NCI-H2227 (cell line): ENCODE results near the gene TNRC18.
"Not testable (repeated sequence)": the region's sequence is repeated elsewhere in the genome, so short reads cannot be mapped to it uniquely, and the experiment has no call there.

ENCODE experiments used
- DNase-seq: peaks from one replicate; lab custom pipeline; 2025; ENCODE audit not compliant: unreplicated experiment; lab: John Stamatoyannopoulos, UW

The TNRC18 gene

DNA sequence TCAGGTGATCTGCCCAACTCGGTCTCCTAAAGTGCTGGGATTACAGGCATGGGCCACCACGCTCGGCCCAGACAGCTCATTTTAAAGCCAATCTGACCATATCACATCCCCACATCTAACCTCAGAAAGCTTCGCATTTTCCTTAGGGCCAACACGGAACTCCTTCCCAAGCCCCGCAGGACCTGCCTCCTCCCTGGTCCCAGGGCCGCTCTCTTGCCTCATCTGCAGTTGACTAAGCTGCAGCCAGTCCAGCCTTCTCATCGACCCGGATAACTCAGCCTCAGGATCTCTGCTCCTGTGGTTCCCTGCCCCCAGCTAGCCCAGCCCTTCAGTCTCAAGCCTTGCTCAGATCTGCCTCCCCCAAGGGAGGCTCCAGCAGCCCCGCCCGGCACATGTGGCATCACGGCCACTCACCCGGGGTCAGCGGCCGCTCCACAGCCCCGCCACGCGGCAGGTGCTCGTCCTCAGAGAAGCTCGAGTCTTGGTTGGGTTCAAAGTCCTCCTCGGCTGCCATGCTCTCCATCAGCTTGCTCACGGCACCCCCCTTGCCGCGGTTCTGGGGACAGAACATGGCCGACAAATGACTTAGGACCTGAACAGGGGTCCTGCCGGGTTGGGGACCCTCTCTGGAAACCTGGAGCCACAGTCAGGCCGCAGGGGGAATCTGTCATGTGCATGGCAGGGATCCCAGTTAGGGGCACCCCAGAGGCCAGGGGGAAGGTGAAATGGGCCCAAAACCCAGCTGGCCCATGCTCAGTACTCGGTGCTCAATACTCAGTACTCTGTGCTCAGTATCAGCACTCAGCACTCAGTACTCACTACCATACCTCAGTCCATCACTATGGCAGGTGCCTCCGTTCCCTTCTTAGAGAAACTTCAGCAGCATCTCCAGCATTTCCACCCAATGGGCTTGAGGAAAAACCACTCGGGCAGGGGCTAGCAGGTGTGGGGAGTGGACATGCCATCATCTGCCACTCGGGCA lies 99.5 kb downstream of the TNRC18 start:
- not testable (repeated sequence) for DNase-seq

DNA sequence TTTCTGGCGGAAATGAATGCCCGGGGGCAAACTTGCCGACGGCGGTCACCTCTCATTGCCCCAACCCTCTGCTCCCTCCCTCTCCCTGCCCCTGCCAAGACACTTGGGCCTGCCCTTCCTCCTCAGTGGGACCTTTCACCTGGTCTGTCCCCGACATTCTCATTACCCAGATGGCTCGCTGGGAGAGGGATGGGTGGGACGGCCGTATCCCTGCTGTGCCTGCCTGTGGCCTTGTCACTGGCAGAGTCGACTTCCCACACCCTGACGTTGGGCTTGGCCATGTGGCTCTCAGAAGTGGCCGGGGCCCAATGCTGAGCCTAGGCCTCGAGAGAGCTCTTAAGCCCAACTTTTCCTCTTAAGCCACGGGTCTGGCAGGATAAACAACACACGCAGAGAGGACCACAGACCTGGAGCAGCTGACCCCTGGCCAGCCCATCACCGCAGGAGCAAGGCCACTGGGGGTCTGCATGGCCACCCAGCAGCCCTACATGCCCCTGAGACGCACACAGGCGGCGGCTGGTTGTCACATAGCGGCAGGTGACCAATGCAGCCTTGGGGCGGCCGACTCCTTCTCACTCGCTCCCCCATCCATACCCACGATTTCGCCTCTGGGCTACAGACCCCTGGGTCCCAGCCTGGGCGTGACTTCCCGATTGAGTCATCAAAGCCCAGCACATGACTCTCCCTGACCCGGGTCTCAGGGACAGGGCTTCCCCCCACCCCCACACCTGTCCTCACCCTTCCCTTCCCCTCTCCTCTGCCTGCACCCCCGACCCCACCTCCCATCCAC lies 100.8 kb downstream of the TNRC18 start:
- no peak for DNase-seq

DNA sequence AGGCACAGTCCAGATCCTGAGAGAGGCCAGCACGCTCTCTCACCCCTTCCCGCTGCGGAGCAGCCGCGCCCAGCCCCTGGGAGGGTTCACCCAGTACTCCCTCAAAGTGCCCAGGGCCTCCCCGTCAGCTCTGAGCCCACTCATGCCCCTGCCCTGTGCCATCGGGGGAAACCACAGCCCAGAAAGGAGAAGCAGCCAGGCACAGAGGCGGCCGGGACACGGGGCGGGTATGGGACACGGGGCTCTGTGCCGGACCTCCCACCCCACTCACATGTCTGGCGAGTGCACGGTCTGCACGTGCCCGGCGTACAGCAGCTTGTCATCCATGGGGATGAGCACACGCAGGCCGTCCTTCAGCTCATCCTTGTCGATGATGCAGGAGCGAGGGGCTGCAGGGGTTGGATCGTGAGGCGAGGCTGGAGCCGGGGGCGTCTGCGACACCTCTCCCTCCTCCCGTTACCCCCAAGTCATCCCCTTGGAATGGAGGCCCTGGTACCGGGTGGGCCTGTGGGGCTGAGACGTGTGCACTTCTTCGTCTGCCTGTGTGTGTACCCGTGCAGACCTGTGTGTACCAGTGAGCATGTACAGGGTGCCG lies 102.7 kb downstream of the TNRC18 start:
- DNase-seq = no peak

DNA sequence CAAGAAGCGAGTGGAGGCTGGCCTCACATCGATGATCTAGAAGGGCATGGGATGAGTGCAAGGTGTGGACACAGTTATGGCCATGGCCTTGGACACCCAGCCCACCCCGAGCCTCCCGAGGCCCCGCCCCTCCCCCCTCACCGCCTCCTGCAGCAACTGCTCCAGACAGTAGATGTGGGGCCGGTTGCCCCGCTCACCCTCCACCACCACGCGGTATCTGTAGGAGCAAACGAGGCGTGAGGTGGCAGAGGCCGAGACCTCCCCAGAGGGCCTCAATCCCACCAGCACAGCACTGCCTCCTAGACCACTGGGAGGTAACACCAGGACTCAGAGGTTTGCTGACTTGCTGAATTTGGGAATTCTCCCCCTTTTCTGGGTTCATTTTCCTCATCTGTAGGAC lies 103.2 kb downstream of the TNRC18 start:
- no peak for DNase-seq

DNA sequence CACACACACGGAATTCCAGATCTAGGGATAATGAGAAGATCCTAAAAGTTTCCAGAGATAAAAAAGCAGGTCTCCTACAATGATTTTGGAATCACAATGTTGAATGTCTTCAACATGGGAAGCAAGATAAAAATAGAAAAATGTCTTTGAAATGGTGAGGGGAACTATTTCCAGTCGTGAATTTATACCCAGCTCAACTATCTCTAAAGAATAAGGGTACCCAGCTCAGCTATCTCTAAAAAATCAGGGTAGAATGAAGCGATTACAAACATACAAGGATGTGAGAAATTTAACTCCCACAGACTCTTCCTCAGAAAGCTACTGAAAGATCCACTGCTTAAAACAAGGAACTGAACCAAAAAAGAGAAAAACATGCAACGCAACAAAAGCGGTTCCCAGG lies 105.0 kb downstream of the TNRC18 start:
- not testable (repeated sequence) for DNase-seq

DNA sequence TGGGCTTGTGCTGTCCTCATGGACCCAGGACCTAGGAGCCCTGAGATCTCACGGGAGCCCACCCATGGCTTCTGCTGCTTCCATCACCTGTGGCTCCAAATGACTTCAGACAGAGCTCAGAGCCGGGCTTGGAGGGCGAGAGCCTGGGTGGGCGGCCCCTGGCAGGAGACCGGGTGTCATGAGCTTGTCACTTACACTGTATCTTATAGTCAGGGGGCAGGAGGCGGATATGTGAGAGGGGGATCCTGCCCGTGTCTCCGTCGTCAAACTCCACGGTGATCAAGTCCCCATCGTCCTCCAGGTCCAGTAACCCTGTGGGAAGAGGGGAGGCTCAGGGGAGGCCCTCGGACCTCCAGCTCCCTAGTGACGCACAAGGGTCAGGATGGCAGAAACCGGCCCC lies 107.9 kb downstream of the TNRC18 start:
- no peak for DNase-seq

DNA sequence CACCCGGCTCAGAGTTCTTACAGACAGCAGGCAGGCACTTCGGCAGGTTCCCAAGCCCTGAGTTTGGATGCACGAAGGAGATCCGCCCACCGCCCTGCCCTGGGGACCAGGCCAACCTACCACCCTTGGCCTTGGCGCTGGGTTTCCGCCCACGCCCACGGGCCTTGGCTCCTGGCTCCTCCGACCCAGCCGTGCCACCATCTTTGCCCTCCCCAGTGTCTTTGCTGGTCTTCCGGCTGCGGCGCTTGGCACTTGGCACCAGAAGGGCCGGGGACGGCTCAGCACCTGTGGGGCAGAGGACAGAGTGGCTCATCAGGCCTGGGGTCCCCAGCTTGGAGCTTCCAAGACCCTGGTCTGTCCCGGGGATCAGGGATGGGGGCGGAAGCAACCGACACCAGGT lies 108.8 kb downstream of the TNRC18 start:
- DNase-seq = no peak

DNA sequence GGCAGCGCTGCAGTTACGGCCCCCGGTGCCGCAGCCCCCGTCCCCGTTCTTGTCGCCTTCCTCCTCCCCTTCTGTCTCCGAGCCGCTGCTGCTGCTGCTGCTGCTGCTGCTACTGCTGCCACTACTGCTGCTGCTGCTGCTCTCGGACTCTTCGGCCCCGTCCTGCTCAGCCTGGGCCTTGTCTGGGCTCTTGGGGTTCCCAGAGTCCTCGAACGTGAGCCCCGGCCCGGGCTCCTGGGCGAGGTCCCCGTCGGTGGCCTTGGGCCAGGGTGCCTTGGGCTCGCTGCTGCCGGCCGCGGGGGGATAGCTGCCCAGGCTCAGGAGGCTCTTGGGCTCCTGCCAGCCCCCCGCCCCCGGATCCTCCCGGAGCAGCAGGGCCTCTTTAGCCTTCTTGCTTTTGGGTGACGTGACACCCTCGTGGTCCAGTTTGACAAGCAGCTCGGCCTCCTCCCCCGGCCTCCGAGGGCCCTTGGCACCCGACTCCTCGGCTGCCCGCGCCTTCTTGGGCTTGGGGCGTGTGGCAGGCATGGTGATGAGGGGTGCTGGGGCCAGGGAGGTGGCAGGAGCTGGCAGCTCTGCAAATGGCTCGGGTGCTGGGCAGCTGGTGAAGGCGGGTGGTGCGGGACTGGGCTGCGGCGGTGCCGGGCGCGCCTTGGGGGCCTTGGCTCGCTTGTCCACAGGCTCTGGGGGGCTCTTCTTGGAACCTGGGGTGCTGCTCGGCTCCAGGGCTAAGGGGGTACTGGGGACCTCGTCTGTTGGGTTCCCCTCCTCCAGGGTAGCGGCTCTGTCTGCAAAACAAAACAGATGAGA lies 110.4 kb downstream of the TNRC18 start:
- not testable (repeated sequence) for DNase-seq

DNA sequence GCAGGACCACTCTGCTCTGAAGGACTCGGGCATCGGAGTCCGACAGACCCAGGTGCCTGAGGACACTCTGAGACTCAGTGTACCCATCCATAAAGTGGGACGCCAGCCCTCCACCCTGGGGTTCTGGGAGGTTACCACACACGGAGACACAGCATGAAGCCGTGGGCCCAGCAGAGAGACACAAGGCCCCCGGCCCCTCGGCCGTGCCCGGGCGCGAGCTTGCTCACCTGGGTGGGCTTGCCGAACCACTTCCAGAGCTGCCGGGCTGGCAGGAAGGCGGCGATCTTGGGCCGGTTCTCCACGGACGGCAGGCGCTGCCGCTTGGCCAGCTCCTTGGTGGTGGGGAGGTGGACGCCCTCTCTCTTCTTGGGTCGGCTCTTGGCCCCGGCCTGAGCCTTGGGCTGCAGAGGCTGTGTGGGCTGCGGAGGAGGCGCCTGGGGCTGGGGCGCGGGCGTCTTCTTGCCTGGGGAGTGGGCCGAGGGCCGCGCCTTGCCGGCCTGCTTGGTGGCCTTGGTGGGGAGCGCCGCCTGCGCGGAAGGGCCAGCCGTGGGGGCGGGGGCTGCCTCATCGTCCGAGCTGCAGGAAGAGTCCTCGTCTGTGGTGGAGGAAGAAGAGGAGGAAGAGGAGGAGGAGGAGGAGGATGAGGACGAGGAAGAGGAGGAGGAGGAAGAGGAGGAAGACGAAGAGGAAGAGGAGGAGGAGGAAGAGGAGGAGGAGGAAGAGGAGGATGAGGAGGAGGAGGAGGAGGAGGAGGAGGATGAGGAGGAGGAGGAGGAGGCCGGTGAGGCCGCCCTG lies 111.2 kb downstream of the TNRC18 start:
- DNase-seq = not testable (repeated sequence)

DNA sequence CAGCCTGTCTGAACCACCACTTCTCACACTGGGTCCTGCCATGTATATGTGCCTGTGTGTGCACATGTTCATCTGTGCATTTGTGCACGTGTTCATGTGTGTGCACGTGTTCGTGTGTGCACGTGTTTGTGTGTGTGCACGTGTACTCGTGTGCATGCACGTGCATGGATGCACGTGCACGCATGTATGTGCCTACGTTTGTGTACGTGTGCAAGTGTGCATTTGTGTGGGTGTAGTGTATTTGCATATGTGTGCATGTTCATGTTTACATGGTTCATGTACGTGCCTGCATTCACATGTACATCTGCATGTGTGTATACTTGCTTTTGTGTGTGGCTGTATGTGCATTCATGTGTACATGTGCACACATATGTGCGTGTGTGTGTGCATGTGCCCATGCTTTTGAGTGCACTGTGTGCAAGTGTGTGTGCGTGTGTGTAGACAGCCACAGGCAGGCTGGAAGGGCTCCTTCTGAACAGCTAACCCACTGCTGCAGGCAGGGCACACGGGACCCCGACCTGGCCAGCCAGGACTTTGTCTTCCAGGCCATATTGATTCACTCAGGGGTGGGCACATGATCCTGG lies 112.7 kb downstream of the TNRC18 start:
- DNase-seq = no peak

DNA sequence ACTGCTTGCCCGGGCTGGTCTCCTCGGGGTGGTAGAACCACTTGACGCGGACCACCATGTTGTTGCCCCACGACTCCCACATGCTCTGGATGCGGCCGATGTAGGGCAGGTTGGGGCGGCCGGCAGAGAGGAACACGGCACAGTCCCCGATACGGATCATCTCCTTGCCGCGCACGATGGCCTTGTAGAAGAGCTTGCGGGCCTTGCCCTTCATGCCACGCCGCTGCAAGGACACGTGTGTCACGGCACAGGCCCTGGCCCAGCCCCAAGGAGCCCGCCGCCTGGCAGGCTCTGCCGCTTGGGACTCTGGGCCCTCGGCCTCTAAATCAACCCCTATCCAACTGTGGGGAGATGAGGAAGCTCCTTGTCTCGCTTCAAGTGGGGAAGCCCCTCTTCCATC lies 114.5 kb downstream of the TNRC18 start:
- no peak for DNase-seq

DNA sequence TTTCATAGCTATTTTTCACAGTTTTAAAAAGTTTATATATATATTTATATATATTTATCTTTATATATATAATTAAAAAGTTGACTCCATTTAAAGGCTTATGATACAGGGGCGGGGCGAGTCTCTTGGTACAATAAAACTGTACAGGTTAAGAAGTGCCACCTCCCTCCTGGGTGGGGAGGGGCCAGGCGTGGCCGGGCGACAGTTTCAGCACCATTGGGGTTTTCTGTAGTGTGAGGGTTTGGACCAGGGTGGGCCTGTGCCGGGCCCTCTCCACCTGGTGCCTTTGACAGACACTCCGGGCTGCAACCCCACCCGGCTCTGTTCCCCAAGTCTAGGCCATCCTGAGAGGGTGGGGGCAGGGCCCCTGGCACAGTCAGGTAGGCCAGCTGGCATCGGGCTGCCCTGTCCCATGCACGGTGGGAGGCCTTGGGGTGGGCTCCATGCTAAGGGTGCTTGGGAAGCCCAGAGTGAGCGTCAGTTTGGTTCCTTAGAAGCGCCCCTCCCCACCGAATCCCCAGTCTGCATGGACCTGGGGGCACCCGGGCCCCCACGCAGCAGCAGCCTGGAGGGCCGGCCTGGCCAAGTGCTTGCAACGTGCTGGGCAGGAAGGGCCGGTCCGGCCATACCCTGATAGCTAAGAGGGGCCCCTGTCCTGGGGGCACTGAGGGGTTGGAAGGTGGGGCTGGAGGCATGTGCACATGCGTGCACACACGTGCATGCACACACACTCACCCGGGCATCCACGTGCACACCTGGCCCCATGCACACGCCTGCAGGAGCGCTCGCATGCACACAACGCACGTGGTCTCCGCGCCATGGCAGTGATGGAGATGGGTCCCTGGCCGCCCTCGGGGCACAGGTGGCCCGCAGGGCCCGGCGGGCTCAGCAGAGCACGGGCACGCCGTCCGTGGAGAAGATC lies 116.2 kb downstream of the TNRC18 start:
- DNase-seq = not testable (repeated sequence)

DNA sequence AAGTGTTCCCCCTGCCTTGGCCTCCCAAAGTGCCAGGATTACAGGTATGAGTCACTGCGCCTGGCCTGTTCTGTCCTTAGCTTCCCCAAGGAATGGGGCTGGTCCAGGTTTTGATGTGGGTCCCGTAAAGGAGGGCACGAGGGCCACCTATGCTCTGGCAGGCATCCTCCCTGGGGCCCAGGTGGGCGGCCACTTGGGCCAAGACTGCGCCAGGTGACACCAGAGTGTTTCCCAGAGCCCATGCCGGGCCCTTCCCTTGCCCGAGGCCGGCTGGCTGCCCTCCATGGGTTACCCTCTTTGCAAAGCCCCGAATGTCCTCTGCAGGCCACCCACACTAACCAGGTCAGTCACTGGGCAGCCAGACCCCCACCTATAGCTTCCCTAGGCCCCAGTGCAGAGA lies 118.6 kb downstream of the TNRC18 start:
- not testable (repeated sequence) for DNase-seq

DNA sequence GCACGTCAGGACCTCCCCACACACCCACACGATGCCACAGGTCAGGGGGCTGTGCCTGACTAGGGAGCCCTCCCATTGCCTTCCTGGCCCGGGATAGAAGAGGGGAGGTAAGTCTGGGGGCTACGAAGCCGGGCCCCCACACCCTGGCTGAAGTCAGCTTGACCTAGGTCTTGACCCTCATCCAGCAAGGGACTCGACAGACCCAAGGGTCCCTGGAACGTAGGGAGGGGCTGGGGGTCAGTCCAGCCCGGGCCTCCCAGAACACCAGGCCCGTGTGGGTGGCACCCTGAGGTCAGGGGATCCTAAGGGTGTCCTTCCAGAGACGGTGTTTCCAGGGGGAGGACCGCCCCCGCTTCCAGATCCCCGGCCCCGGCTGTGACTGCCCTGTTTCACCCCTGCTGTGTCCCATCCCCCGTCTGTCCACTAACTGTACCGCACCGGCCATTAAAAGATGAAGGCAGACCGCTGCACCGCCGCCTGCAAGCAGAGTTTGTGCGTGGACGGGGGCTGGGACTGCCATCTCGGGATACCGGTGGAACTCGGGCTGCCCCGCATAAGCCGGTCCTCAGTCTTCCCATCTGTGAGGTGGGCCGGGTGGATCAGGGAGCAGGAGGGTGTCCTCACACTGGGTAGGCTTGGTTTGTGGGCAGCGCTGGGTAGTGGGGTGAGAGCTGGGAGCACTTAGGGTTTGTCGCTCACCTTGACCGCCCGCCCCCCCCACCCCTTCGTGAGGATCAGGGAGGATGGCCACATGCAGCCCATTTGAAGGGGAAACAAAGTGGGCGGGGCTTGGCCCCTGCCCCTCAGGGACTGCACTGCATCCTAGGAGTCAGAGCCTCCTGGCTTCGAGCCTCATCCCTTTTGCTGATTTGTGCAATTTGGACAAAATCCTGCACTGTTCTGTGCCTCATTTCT lies 119.8 kb downstream of the TNRC18 start:
- no peak for DNase-seq

DNA sequence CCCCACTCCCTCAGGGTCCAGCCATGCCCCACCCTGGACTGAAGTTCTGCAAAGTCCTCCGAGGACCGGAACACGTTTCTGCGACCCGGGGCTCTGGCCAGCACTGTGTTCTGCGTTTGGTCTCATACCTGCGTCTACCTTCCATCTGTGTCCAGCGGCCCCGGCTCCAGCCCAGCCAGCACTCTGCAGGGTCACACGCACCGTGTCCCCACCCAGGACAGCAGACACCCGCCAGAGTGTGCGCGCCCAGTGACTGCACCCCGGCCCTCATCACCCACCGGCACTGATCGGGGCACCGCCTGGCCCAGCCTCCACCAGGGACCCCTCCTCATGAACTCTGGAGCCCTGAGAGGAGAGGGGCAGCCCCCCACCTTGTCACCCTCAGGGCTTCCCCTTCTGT lies 120.6 kb downstream of the TNRC18 start:
- no peak for DNase-seq

DNA sequence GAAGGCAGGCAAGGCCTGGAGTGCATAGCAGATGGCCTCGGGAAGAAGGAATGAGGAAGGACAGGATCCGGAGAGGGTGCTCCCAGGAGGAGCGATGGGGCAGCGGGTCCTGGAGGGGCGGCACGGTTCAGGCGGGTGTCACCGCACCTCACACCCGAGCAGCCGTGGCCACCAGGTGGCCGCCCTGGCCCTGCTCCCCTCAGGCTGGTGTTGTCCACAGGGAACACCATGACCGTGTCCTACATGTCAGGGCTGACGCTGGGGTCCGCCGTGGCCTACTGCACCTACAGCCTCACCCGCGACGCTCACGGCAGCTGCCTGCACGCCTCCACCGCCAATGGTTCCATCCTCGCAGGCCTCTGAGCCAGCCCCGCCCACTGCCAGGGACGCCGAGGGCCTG lies 121.1 kb downstream of the TNRC18 start:
- DNase-seq = no peak

DNA sequence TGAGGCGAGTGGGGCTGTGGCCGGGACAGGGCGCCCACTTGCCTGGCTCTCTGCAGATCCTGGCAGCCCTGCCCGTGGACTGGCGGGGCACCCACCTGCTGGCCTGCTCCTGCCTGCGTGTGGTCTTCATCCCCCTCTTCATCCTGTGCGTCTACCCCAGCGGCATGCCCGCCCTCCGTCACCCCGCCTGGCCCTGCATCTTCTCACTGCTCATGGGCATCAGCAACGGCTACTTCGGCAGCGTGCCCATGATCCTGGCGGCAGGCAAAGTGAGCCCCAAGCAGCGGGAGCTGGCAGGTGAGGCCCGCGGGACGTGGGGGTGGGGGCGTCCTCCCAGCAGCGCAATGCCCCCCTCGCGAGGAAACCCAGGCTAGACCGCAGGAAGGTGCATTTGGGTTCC lies 123.3 kb downstream of the TNRC18 start:
- DNase-seq = no peak
